Liver (tissue), 9 donors: ENCODE data around the gene MIDN. TPM values are rescaled to one million over a fixed set of nuclear protein-coding genes. Genes with fewer than 3 reads are reported as not detected.
A peak's percentile ranks its signal among the peaks of the same experiment; 100 is the strongest.

Experiments
- DNase-seq: peaks from one replicate; pipeline ENCODE4 v3.0.0-alpha.2; 2017; ENCODE audit warnings: low spot score
- H3K27ac ChIP-seq, 2 donors: one replicate each; pipeline ENCODE4 v1.7.0; 2013; ENCODE audit warnings: inconsistent platforms in 2 of 2, low read length in 2 of 2, control low read depth in 1 of 2, low read depth in 1 of 2, mild to moderate bottlenecking in 1 of 2
- H3K27me3 ChIP-seq, 4 donors: one replicate each; pipeline versions ENCODE4 v1.6.1 to v1.7.0; 2013; ENCODE audit warnings: low read length in 3 of 4, inconsistent platforms in 1 of 4, mild to moderate bottlenecking in 1 of 4, moderate library complexity in 1 of 4; ENCODE audit not compliant: control insufficient read depth in 4 of 4, insufficient read depth in 4 of 4
- H3K36me3 ChIP-seq, 4 donors: one replicate each; pipeline versions ENCODE4 v1.6.1 to v1.7.0; 2013; ENCODE audit warnings: low read length in 3 of 4, mild to moderate bottlenecking in 3 of 4, low read depth in 1 of 4, moderate library complexity in 1 of 4; ENCODE audit not compliant: control insufficient read depth in 4 of 4, insufficient read depth in 3 of 4
- H3K4me1 ChIP-seq, 4 donors: one replicate each; pipeline versions ENCODE4 v1.6.1 to v1.7.0; 2013; ENCODE audit warnings: low read length in 3 of 4, mild to moderate bottlenecking in 3 of 4, moderate library complexity in 1 of 4; ENCODE audit not compliant: control insufficient read depth in 4 of 4, insufficient read depth in 4 of 4
- H3K4me3 ChIP-seq, 3 donors: one replicate each; pipeline versions ENCODE4 v1.6.1 to v1.7.0; 2013; ENCODE audit warnings: low read length in 3 of 3, control low read depth in 1 of 3, low read depth in 1 of 3, mild to moderate bottlenecking in 1 of 3
- H3K9ac ChIP-seq, 2 donors: one replicate each; pipeline ENCODE4 v1.7.0; 2013; ENCODE audit warnings: low read length in 2 of 2, mild to moderate bottlenecking in 2 of 2, moderate library complexity in 2 of 2, control low read depth in 1 of 2, low read depth in 1 of 2
- H3K9me3 ChIP-seq, 4 donors: one replicate each; pipeline versions ENCODE4 v1.6.1 to v1.7.0; 2013; ENCODE audit warnings: low read length in 3 of 4; ENCODE audit not compliant: control insufficient read depth in 4 of 4
- ATF3 ChIP-seq: IDR thresholded peaks from 2 replicates; pipeline ENCODE4 v1.6.1; 2016; ENCODE audit warnings: antibody characterized with exemption
- EGR1 ChIP-seq, 2 donors: IDR thresholded peaks; 2 replicates each; pipeline ENCODE4 v1.6.1; 2016 to 2018; ENCODE audit warnings: antibody characterized with exemption in 2 of 2, low read depth in 2 of 2
- FOXA1 ChIP-seq: IDR thresholded peaks from 2 replicates; pipeline ENCODE4 v1.6.1; 2016; ENCODE audit warnings: antibody characterized with exemption
- FOXA2 ChIP-seq: IDR thresholded peaks from 2 replicates; pipeline ENCODE4 v1.6.1; 2016; ENCODE audit warnings: antibody characterized with exemption
- GABPA ChIP-seq, 2 donors: IDR thresholded peaks in 1 of 2; conservative IDR thresholded peaks in 1 of 2; 2 replicates each; pipeline ENCODE4 v1.6.1; 2016; ENCODE audit warnings: antibody characterized with exemption in 2 of 2, mild to moderate bottlenecking in 1 of 2, moderate library complexity in 1 of 2
- HNF4A ChIP-seq, 2 donors: conservative IDR thresholded peaks; 2 replicates each; pipeline ENCODE4 v1.6.1; 2016; ENCODE audit warnings: antibody characterized with exemption in 2 of 2, mild to moderate bottlenecking in 2 of 2
- HNF4G ChIP-seq: IDR thresholded peaks from 2 replicates; pipeline ENCODE4 v1.6.1; 2016; ENCODE audit warnings: antibody characterized with exemption
- JUND ChIP-seq, 2 donors: IDR thresholded peaks; 2 replicates each; pipeline ENCODE4 v1.6.1; 2016; ENCODE audit warnings: antibody characterized with exemption in 2 of 2
- NR2F2 ChIP-seq: IDR thresholded peaks from 2 replicates; pipeline ENCODE4 v1.6.1; 2016; ENCODE audit warnings: antibody characterized with exemption
- RAD21 ChIP-seq, 2 donors: IDR thresholded peaks; 2 replicates each; pipeline ENCODE4 v1.6.1; 2016; ENCODE audit warnings: antibody characterized with exemption in 2 of 2, mild to moderate bottlenecking in 2 of 2
- REST ChIP-seq: IDR thresholded peaks from 2 replicates; pipeline ENCODE4 v1.6.1; 2016; ENCODE audit warnings: antibody characterized with exemption, mild to moderate bottlenecking
- SP1 ChIP-seq: IDR thresholded peaks from 2 replicates; pipeline ENCODE4 v1.6.1; 2018; ENCODE audit warnings: antibody characterized with exemption, mild to moderate bottlenecking
- TAF1 ChIP-seq: conservative IDR thresholded peaks from 2 replicates; pipeline ENCODE4 v1.6.1; 2016; ENCODE audit warnings: antibody characterized with exemption, mild to moderate bottlenecking
- YY1 ChIP-seq: IDR thresholded peaks from 2 replicates; pipeline ENCODE4 v1.6.1; 2016; ENCODE audit warnings: antibody characterized with exemption, mild to moderate bottlenecking
- WGBS: extraction: QIAGEN DNeasy Blood & Tissue Kit; methylation state at CpG from one replicate; pipeline ENCODE4 v1.1.7; 2013; 5-methylcytosine and 5-hydroxymethylcytosine counted together
- polyA plus RNA-seq, 2 donors: library from polyadenylated mRNA; stranded (reverse) in 1 of 2; unstranded in 1 of 2; fragments of 200-250 nt in 1 of 2; fragments of >200 nt in 1 of 2; fragmentation: Nextera tagmentation in 1 of 2; extraction: Ambion mirVana in 1 of 2; gene quantifications; one replicate each; pipeline versions ENCODE4 v1.2.1 to v1.2.3, GENCODE V29; 2013 to 2015
- total RNA-seq, 2 donors: library from RNA; depleted of rRNA; stranded (reverse); fragments of >200 nt; gene quantifications; one replicate each; pipeline ENCODE4 v1.2.3, GENCODE V29; 2014
- TF ChIP-seq, protein P1 (sequence below): IDR thresholded peaks from 2 replicates; pipeline ENCODE4 v1.6.1; 2016; ENCODE audit warnings: antibody characterized with exemption
- donor health status: healthy.
- donor health status: healthy.
- donor health status: healthy.
- donor health status: healthy.
- donor health status: healthy.

The MIDN gene
- total and polyA plus RNA-seq, 4 donors: 2.9 to 22.9 (median 11.8) TPM

- no peak for TF ChIP-seq FOXA1
- no peak for DNase-seq
- H3K27ac ChIP-seq: no peak overlapping the region
- H3K4me1 ChIP-seq: peaks cover 13 to 34% (median 26%) of the 10 kb centered on the region in 4 donors
- 91% methylated on average over 15 of the region's 15 CpGs for WGBS
- no peaks in the 10 kb centered on the region for H3K27me3 ChIP-seq
- peaks cover 0 to 9% (median 6%) of the 10 kb centered on the region in 4 donors for H3K36me3 ChIP-seq
- no peak overlapping the region for H3K9ac ChIP-seq
- H3K4me3 ChIP-seq: no peak overlapping the region
- H3K9me3 ChIP-seq: no peaks in the 10 kb centered on the region
These were observed 31.0 kb upstream of the MIDN start for GRCh38 chr19:1217366-1217765.

DNA sequence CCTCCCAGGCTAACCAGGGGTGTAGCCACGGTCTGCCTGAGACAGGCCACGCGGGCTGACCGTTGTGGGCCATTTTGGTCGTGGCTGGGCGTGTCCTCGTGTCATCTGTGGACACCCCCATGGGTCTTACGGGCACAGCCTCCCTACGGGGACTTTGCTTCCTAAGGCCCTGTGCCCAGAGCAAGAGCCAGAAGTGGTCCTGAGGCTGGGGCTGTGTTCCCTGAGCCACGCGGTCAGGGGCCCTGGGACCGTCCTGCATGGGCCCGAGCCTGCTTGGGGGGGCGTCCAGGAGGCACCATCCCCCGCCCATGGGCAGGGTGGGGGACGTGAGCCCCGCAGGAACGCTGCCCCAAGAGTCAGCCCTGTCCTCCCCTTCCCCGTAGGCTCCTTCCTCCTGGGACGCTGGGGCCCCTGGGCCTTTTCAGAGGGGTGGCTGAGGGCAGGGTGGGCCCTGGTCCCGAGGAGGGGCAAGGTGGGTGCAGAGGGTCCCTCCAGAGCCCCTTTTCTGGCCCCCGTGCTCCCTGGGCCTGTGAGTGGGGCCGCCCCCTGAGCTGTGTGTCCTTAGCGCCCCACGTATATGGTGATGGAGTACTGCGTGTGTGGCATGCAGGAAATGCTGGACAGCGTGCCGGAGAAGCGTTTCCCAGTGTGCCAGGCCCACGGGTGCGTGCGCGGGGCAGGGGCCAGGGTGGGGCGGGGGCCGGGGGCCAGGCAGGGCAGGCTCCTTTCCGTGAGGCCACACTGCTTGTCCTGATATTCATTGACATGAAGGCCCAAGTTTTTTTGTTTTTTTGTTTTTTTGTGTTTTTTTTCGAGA, 29.4 kb upstream of the MIDN start:
- 91% methylated on average over 37 of the region's 37 CpGs for WGBS
- H3K4me3 ChIP-seq: no peak overlapping the region
- no peaks in the 10 kb centered on the region for H3K27me3 ChIP-seq
- H3K4me1 ChIP-seq: peaks cover 13 to 25% (median 20%) of the 10 kb centered on the region in 4 donors
- TF ChIP-seq HNF4G: no peak
- TF ChIP-seq REST: no peak
- no peak for TF ChIP-seq EGR1 (IDR thresholded peaks at IDR 0.05; ENCODE audit: low read depth in 2 of 2)
- TF ChIP-seq RAD21 (IDR thresholded peaks at IDR 0.05): no peak
- no peak for TF ChIP-seq YY1
- no peak for TF ChIP-seq TAF1
- no peak for TF ChIP-seq GABPA (IDR thresholded peaks at IDR 0.05 in 1 of 2, conservative IDR thresholded peaks at IDR 0.05 in 1 of 2)
- TF ChIP-seq, protein P1, sequence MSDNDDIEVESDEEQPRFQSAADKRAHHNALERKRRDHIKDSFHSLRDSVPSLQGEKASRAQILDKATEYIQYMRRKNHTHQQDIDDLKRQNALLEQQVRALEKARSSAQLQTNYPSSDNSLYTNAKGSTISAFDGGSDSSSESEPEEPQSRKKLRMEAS: no peak
- TF ChIP-seq ATF3: no peak
- no peak for TF ChIP-seq HNF4A (conservative IDR thresholded peaks at IDR 0.05)
- no peak for TF ChIP-seq JUND (IDR thresholded peaks at IDR 0.05)
- no peak for TF ChIP-seq FOXA2
- peak overlapping the region; percentile 28 to 57 for H3K27ac ChIP-seq
- DNase-seq: no peak
- H3K9me3 ChIP-seq: no peaks in the 10 kb centered on the region
- peaks cover 0 to 13% (median 9%) of the 10 kb centered on the region in 4 donors for H3K36me3 ChIP-seq
- H3K9ac ChIP-seq: no peak overlapping the region

DNA sequence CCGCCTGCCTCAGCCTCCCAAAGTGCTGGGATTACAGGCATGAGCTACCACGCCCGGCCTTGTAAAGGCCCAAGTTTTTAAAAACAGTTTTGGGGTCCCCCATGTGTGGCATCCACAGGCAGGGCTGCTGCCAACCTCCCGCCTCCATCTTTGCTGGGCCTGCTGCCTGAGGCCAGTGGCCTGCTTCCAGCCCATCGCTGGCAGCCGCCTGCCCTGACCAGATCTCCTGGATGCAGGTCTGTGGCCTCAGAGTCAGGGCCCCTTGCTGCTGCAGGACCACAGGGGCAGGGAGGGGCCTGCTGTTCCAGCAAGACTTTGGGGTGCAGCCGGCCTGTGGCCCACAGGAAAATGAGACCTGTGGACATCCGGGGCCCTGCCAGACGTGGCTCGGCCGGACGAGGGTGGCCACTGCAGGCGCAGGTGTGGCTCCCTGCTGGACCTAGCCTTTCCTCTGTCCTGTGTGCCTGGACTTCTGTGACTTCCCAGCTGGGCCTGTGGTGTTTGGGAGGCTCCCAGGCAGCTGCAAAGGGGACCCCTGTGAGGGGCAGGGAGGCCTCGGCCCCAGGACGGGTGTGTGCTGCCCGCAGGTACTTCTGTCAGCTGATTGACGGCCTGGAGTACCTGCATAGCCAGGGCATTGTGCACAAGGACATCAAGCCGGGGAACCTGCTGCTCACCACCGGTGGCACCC, 28.5 kb upstream of the MIDN start:
- Histone ChIP-seq H3K4me3 (no peak overlapping the region), H3K27me3 (no peaks in the 10 kb centered on the region), H3K36me3 (peaks cover 0 to 19% (median 11%) of the 10 kb centered on the region in 4 donors), H3K27ac (no peak overlapping the region), H3K9me3 (no peaks in the 10 kb centered on the region), H3K9ac (no peak overlapping the region), H3K4me1 (peaks cover 6 to 15% (median 12%) of the 10 kb centered on the region in 4 donors)
- 94% methylated on average over 19 of the region's 19 CpGs for WGBS
- no peak for DNase-seq
- no peak for TF ChIP-seq RAD21 (IDR thresholded peaks at IDR 0.05)
- TF ChIP-seq FOXA2: no peak
- no peak for TF ChIP-seq GABPA (IDR thresholded peaks at IDR 0.05 in 1 of 2, conservative IDR thresholded peaks at IDR 0.05 in 1 of 2)
- TF ChIP-seq ATF3: no peak
- no peak for TF ChIP-seq HNF4G
- TF ChIP-seq SP1: no peak
- TF ChIP-seq FOXA1: no peak
- no peak for TF ChIP-seq REST
- TF ChIP-seq, protein P1: no peak
- no peak for TF ChIP-seq TAF1
- no peak for TF ChIP-seq NR2F2
- TF ChIP-seq YY1: no peak
